Skin epidermis (tissue), 12 donors: Measurements from ENCODE around the gene DR1.
"Not testable (repeated sequence)": the region's sequence is repeated elsewhere in the genome, so short reads cannot be mapped to it uniquely, and the experiment has no call there.

Experiments used
- H3K27ac ChIP-seq, 21 experiments: fragments of 200-600 bp; sonication (generic) in 11 of 21; one replicate each; pipeline ENCODE4 v1.5.0; 2020; ENCODE audit warnings: mild to moderate bottlenecking in 3 of 21, inconsistent platforms in 2 of 21, moderate library complexity in 2 of 21
- H3K4me3 ChIP-seq, 7 experiments: fragments of 200-600 bp; sonication (generic) in 2 of 7; one replicate each; pipeline ENCODE4 v1.5.0; 2020; ENCODE audit warnings: inconsistent platforms in 2 of 7, mild to moderate bottlenecking in 2 of 7, moderate library complexity in 1 of 7

The DR1 gene

DNA sequence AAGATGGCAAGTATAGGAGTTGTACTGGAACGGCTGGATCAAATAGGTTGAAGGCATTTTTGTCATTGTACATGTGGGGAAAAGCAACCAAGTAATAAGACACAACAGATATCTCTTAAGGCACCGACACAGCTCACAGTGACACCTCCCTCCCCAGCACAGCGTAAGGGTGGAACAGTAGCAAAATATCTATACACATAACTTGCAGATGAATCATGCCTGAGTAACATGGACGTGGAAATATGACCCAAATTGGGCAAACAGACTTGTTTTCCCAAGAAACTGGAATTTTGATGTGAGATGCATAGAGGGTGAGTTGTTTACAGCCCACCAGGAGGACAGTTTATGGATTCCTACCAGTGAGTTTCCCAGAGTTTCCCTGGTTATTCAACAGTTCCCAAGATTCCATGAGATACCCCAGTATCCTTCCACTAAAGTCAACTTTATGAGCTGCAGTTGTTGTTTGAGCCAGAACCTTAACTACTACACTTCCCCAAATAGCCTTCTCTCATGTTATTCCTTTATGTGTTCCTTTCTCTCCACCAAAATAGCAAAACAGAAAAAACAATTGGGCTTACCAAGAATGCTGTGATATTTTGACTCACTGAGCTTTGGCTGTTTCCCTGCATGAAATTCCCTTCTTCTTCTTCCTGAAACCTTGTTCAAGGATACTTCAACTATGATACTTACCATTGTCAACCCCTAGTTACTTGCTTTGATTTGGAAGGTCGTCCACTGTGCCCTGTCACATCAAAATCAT, 7.1 kb upstream of the DR1 start:
- no peak overlapping the region for H3K27ac ChIP-seq
- no peak overlapping the region for H3K4me3 ChIP-seq

DNA sequence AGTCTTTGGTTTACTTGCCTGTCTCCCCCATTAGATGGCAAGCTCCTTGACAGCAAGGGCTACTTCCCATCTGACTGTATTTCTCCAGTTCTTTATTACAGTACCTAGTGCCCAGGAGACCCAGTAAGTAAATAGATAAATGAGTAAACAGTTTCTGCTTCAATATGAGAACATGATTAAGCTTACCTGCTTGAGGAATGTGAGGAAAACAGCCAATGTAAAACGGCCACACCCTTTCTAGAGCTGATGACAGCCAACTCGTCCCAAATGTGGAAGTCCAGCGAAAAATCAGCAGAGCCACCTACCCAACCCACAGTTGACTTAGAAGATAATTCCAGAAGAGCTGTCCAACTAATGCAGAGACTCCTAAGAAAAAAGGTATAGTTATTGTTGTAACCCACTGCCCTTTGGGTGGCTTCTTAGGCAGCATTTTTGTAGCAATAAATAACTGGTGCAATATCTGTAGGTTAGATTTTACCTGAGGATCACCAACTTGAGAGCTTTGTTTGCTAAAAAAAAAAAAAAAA, 6.5 kb upstream of the DR1 start:
- Histone ChIP-seq H3K27ac (no peak overlapping the region), H3K4me3 (no peak overlapping the region)

DNA sequence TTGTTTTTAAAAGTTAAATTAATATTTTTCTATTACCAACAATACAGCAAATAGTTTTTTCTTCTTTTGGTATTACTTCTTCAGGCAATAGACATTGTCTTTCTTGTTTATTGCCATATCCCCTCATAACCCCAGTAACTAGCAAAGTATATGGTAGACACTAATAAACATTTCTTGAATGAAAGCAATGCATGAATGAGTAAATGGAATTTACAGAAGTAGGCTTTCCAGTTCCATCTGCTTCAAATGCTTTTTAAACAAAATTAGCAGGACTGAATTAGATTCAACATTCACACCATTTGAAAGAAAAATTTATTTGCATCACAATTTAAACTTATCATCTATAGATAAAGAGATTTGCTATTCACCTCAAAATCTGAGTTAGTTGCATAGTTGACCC, 5.6 kb upstream of the DR1 start:
- H3K4me3 ChIP-seq: no peak overlapping the region
- no peak overlapping the region for H3K27ac ChIP-seq

DNA sequence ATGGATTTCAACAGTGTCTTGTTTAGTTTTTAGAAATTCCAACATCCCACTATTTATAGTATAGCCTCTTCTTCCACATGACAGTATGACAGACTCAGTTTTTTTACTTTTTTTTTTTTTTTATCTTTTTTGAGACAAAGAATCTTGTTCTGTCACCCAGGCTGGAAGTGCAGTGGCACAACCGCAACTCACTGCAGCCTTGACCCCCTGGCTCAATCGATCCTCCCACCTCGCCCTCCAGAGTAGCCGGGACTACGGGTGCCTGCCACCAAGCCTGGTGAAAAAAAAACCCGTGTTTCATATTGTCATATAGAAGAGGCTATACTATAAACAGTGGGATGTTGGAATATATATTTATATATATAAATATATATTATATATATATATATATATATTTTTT, 1.2 kb upstream of the DR1 start:
- peak overlapping the region in 1 of 7 experiments; percentile 94 for H3K4me3 ChIP-seq

DNA sequence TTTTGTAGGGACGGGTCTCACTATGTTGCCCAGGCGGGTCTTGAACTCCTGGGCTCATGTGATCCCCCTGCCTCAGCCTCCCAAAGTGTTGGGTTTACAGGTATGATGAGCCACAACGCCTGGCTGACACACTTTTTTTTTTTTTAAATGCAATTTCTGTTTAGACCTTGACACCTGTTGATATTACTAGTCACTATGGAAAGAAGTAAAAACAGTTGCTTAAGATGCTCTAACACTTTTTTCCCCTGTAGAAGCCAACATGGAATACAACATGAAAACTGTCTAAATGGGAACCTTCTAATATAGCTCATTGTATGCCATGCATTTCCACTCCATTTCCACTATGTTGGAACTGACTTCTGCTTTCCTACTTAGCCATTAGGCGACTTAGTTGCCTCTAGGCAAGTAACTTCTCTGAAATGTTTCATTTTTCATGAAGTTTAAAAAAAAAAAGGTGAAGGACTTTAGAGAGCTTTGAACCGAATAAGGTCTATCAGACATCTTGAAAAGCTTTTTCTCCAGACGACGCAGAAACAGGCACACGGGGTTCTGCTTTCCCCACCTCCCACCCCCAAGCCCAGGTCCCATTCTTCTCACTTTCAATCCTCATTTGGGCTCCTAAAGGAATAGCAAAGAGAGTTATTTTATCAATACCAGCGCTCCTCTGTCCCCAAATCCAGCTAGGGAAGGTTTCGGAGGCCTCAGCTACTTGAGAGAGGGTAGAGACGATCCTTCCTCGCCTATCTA, 648 bp upstream of the DR1 start:
- Histone ChIP-seq H3K4me3 (peak overlapping the region; percentile 72 to 98 (median 91)), H3K27ac (peak overlapping the region; percentile 74 to 100 (median 97))

More for the DNA sequence above, 1.2 kb upstream of the DR1 start:
- no peak overlapping the region for H3K27ac ChIP-seq

DNA sequence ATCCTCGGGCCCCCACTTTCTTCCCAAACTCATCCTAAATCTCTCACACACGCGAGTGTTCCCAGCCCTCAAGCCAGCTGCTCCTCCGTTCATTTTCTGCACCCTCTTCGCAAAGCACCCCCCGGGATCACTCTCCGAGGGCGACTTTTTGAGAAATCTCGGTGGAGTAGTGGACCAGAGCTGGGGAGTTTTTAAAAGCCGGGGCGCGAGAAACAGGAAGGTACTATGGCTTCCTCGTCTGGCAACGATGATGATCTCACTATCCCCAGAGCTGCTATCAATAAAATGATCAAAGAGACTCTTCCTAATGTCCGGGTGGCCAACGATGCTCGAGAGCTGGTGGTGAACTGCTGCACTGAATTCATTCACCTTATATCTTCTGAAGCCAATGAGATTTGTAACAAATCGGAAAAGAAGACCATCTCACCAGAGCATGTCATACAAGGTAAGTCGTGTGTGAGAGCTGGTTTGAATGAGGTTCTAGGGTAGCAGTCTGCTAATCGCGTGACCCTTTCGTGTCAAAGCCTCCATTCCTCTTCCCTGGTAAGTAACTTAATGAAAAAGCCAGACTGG, 800 bp downstream of the DR1 start:
- Histone ChIP-seq H3K27ac (peak overlapping the region; percentile 74 to 100 (median 97)), H3K4me3 (peak overlapping the region; percentile 72 to 98 (median 91))

DNA sequence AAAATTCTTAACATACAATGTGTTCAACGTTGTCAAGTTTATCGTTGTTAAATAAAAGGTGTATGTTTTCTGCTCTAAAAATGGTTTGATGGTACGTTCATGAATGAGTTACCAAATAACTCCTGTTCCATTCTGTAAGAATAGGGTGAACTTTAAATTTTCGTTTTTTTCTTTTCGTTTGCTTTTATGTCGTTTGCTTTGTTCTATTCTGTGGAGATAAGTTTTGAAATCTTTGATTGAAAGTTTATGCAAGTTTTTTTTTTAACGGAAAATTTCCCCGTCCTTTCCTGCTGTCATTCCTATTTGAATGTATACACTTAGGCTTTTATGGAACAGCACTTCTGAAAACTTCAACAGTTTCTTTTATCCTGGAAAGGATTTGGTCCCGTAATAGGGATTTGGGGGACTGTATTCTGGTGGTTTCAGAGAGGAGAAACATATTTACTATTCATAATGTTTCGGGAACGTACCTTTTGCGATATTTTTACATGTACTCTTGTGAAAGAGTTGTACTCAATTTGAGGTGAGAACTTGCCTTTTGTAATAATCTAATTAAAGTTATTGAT, 1.7 kb downstream of the DR1 start:
- Histone ChIP-seq H3K4me3 (peak overlapping the region; percentile 72 to 98 (median 91)), H3K27ac (peak overlapping the region in 19 of 21 experiments; percentile 44 to 100 (median 97))

DNA sequence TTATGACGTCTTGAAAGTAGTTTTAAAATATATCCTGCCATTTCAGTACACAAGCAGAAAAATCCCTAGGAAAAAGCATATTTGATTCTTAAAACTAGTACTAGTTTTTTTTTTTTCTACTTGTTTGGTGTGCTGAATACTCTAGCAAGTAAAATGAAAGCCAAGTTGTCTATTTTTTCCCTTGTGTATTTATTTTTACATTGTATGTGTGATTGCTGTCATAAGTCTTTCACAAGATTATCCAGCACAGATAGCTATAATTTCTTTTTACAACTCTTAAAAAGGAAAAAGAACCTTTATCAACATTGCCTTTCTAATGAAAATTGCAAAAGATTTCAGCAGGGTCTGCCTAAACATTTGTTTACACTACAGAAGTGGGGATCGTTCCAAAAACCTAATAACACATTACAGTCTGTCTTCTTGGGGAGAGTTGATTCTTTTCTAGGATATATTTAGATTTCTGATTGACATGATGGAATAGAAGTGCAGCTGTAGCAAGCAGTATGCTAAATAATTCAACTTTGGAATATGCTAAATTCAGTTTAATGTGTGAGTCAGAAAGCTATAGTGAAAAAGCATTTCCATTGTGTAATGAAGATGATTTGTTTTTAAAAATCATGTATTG, 2.5 kb downstream of the DR1 start:
- Histone ChIP-seq H3K27ac (peak overlapping the region in 15 of 21 experiments; percentile 17 to 100 (median 96)), H3K4me3 (peak overlapping the region; percentile 72 to 98 (median 91))

DNA sequence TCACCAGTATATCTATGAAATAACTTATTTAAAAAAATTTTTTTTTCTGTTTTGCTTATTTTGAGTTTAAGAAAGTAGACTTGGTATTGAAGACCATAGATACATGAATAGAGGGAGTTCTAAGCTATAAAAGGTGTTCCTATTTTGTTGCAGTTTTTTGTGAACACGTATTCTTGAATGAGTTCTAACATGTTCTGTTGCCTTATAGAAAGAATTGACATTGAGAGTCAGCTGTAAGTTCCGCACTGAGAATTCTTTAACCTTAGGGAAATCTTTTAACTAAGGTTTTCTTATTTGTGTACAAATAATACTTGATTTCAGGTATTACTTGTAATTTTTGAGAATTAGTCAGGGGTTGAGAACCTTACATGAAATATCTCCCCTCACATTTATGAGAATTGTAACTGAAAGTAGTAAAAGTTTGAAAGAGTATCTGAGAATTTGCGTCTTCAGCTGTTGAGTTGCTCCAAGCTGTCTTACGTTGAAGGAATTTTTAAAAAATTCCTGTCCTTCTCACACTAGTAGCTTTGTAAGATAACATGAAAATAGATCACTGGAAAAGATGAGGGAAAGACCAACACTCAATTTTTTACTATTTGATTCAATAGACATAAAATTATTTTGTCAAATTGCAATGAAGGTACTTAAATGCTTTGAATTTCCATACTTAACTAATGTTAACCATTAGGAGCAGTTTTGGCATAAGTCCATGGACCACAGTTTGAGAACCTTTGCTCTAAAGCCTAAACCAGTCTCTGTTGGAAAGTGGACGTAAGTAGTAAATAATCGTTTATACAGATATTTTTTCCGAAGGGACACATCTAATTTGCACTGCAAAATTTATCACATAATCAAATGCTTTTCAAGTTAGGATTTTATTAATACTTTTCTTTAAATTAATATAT, 3.8 kb downstream of the DR1 start:
- Histone ChIP-seq H3K4me3 (peak overlapping the region in 6 of 7 experiments; percentile 72 to 98 (median 91)), H3K27ac (peak overlapping the region in 11 of 21 experiments; percentile 5 to 100 (median 64))

DNA sequence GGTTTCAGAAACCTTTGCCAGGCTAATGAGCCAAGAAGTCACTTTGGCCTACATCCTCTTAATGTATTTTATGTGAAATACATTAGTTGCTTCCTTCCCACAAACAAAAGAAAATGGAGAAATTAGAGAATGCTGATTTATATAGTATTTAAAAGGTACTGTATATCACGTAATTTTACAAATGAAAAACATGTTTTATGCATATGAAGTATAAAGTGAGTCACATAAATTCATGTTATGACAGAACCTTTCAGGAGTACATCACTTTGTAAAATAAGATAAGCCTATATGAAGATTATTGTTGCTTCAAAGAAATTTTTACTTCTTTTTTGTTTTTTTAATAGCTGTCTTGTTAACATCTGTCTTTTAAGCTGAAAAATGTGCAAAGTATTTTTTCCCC, 4.6 kb downstream of the DR1 start:
- H3K4me3 ChIP-seq: peak overlapping the region in 3 of 7 experiments; percentile 7 to 91 (median 72)
- peak overlapping the region in 6 of 21 experiments; percentile 5 to 100 (median 40) for H3K27ac ChIP-seq

DNA sequence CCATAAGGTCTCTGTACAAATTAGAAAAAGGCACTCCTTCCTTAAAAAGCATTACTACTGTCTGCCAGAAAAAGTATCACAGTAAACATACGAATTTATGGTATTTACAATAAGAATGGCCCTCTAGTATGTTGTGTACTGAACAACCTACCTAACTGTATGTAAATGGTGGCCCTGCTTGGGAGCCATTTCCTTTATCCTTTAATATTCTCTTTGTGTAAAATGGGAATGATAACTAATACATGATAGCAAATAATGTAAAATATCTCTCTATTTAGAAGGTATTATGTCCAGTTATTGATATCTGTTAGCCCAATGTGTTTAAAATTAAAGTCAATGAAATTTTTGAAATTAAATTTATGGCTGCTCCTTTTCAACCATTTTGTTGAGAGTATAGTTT, 5.2 kb downstream of the DR1 start:
- peak overlapping the region in 3 of 21 experiments; percentile 5 to 100 (median 15) for H3K27ac ChIP-seq
- H3K4me3 ChIP-seq: no peak overlapping the region

DNA sequence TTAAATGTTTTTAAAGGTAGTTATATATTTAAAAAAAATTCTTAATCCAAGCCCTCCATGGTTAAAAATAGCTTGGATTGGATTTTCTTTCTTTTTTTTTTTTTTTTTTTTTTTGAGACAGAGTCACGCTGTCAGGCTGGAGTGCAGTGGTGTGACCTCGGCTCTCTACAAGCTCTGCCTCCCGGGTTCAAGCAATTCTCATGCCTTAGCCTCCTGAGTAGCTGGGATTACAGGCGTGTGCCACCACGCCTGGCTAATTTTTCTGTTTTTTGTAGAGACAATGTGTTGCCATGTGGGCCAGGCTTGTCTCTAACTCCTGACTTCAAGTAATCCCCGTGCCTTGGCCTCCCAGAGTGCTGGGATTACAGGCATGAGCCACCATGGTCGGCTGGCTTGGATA, 5.6 kb downstream of the DR1 start:
- peak overlapping the region in 3 of 21 experiments; percentile 16 to 27 (median 23) for H3K27ac ChIP-seq
- not testable (repeated sequence) for H3K4me3 ChIP-seq

DNA sequence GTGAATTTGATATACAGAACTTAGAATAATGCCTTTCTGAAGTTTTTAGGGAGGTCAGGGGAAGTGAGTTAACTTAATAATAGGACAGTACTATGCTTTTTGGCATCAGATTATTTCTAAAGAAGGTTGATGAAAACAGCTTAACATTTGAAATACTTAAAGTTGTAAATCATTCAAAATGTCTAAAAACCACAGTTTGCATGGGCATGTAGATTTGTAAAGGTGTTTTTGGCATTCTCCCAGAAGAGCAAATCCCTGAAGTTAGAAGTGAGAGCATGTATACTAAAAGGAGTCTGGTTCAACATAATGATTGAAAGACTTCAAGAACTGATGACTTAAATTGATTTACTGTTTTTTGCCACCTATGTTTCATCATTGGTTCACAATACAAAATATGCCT, 6.7 kb downstream of the DR1 start:
- peak overlapping the region in 6 of 21 experiments; percentile 12 to 54 (median 25) for H3K27ac ChIP-seq
- H3K4me3 ChIP-seq: no peak overlapping the region

DNA sequence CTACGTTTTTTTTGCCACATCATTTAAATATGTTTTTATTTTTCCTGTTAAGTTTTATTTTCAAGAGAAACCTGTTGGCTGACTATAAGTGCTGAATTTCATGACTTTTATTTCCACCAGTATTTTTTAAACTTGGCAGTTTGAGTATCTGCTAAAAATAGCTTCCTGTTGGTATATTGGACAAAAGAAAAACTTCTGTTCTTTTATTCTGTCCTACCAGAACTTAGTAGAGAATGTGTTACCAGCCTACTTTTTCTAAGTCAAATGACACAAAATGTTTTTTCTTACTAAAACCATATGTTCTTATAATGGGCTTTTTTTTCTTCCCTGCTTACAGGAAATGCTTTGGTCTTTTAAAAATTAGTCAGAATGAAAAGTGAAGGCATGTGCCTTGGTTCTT, 7.6 kb downstream of the DR1 start:
- Histone ChIP-seq H3K27ac (peak overlapping the region in 10 of 21 experiments; percentile 7 to 67 (median 38)), H3K4me3 (no peak overlapping the region)

DNA sequence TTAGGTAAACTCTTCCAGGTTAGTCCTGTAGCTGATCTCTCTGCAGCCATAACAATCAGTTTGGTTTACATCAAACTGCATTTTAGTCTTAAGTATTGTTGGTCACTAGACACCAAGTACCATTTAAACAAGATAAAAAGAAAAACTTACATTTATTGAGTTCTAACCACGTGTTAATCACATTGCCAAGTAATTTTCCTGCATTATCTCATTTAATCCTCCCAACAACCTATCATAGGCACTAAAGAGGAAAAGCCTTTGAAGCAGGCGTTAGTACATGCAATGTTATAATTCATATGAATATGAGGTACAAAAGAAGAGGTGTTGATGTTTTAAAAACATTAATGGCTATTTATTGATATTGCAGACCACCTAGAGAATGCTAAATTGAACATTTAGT, 9.0 kb downstream of the DR1 start:
- peak overlapping the region in 1 of 21 experiments; percentile 19 for H3K27ac ChIP-seq
- no peak overlapping the region for H3K4me3 ChIP-seq

DNA sequence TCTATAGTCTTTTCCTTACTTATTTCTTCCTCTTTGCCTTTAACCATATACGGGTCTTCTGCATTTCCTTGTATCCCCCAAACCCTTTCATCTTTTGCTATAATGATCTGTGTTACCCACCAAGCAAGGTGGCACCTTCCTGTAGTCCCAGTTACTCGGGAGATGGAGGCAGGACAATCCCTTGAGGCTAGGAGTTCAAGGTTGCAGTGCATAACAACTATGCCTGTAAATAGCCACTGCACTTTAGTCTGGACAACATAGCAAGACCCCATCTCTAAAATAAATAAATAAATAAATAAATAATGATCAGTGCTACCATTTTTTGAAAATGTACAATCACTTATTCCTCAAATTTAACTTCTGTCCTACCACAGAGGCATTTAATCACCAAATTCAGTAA, 11.5 kb downstream of the DR1 start:
- no peak overlapping the region for H3K4me3 ChIP-seq
- H3K27ac ChIP-seq: no peak overlapping the region

DNA sequence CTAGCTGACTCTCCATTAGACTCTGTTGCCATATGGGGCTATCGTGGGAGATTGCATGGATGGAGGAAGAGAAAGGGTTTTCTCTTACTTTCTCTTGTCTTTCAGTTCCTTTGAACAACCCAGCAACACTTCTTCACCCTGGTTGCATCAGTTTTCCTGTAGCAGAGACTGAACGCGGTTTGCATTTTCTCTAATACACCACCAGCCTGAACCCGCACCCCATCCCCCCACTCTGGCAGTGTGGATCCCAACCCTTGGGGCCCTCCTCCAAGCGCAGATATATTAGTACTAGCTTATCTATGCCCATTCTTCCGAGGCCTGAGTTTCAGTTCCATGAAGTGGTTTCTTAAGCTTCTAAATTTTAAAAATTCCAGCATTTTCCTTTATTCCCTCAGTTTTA, 12.6 kb downstream of the DR1 start:
- H3K27ac ChIP-seq: peak overlapping the region in 1 of 21 experiments; percentile 1
- H3K4me3 ChIP-seq: no peak overlapping the region

DNA sequence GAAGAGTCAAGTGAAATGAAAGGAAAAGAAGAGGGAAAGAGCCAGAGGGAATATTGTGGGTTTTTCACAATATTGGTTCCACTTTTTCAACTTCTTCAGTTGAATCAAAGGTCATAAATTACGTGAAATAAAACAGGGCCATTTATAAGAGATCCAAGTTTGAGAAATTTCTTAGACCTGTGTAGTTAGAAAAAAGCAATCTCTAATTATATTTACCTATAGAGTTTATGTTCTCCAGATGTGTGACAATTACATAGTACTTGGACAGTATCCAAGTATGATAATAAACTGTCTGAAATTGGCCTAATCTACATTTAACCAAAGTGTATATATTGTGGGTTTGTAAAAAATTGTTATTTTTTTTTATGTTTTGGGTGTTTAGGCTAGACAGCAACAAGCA, 14.4 kb downstream of the DR1 start:
- H3K4me3 ChIP-seq: no peak overlapping the region
- H3K27ac ChIP-seq: no peak overlapping the region
